NCI-H510A (cell line): ENCODE measurements around the gene PRPS1L1.

ENCODE experiments used
- DNase-seq: peaks from one replicate; lab custom pipeline; 2025; lab: John Stamatoyannopoulos, UW

The PRPS1L1 gene

GRCh38 chr7:18027628-18028027 lies at the start of gene PRPS1L1:
Gene PRPS1L1, minus strand, starts transcription at chr7:18027846.
- DNase-seq = no peak

- DNase-seq = no peak
Measured at GRCh38 chr7:18076461-18076860, 48.8 kb upstream of the PRPS1L1 start.

- no peak for DNase-seq
Measured at GRCh38 chr7:18068745-18069144, 41.1 kb upstream of the PRPS1L1 start.

GRCh38 chr7:18064242-18064838 lies 36.7 kb upstream of the PRPS1L1 start:
- no peak for DNase-seq

- no peak for DNase-seq
Measured at GRCh38 chr7:18063149-18063901, 35.7 kb upstream of the PRPS1L1 start.

- no peak for DNase-seq
Measured at GRCh38 chr7:18059171-18059570, 31.5 kb upstream of the PRPS1L1 start.

GRCh38 chr7:18053941-18054340 lies 26.3 kb upstream of the PRPS1L1 start:
- DNase-seq = no peak

GRCh38 chr7:18053177-18053928 lies 25.7 kb upstream of the PRPS1L1 start:
- DNase-seq = no peak

- DNase-seq = no peak
Measured at GRCh38 chr7:18049262-18049661, 21.6 kb upstream of the PRPS1L1 start.

GRCh38 chr7:18046601-18047000 lies 19.0 kb upstream of the PRPS1L1 start:
- DNase-seq = no peak

- no peak for DNase-seq
Measured at GRCh38 chr7:18045171-18045570, 17.5 kb upstream of the PRPS1L1 start.

GRCh38 chr7:18041191-18041590 lies 13.5 kb upstream of the PRPS1L1 start:
- no peak for DNase-seq

GRCh38 chr7:18040196-18040595 lies 12.6 kb upstream of the PRPS1L1 start:
- DNase-seq = no peak

GRCh38 chr7:18038382-18038781 lies 10.7 kb upstream of the PRPS1L1 start:
- no peak for DNase-seq

GRCh38 chr7:18037609-18038008 lies 10.0 kb upstream of the PRPS1L1 start:
- no peak for DNase-seq

- DNase-seq = no peak
Measured at GRCh38 chr7:18036783-18037182, 9.1 kb upstream of the PRPS1L1 start.

- DNase-seq = no peak
Measured at GRCh38 chr7:18030758-18031157, 3.1 kb upstream of the PRPS1L1 start.

GRCh38 chr7:18020138-18020715 lies 7.4 kb downstream of the PRPS1L1 start:
- no peak for DNase-seq

GRCh38 chr7:18019555-18019954 lies 8.1 kb downstream of the PRPS1L1 start:
- DNase-seq = no peak

- DNase-seq = no peak
Measured at GRCh38 chr7:18018296-18019215, 9.1 kb downstream of the PRPS1L1 start.
